Gastroesophageal sphincter (tissue), 3 donors: Measurements from ENCODE around the gene NFIA.

ENCODE experiments used
- POLR2AphosphoS5 ChIP-seq: sonication (generic); formaldehyde crosslinking; IDR thresholded peaks from one replicate; pipeline ENCODE4 v1.6.1; 2017; ENCODE audit warnings: antibody characterized with exemption
- TF ChIP-seq, protein P1 (sequence below), 4 experiments: fragments of 200-600 bp in 2 of 4; fragments of 450-650 bp in 2 of 4; sonication (generic) in 1 of 4; IDR thresholded peaks; one replicate each; pipeline ENCODE4 v1.5.1; 2017 to 2019; ENCODE audit warnings: antibody characterized with exemption in 4 of 4, mild to moderate bottlenecking in 2 of 4, moderate library complexity in 2 of 4

DNA sequence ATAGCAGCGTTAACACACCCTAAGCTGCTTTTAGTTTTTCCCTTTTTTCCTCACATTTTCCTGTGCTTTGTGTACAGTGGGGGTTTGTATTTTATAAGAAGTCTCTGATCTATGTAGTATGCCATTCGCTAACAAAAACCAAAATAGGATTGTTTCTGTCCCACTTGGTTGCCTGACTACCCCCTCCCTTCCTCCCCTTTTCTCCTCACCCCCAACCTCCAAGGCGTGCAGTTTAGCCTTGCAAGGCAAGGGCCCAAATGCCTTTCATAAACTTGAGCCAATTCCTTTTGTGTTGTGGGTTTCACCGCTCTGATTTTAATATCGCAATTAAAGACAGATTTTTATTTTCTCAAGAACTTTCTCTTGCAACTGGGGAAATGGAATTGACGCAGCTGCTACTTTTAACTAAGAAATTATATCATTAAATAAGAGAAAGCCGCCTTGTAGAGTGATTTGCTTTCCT lies 365.6 kb downstream of the NFIA start:
- TF ChIP-seq, protein P1, sequence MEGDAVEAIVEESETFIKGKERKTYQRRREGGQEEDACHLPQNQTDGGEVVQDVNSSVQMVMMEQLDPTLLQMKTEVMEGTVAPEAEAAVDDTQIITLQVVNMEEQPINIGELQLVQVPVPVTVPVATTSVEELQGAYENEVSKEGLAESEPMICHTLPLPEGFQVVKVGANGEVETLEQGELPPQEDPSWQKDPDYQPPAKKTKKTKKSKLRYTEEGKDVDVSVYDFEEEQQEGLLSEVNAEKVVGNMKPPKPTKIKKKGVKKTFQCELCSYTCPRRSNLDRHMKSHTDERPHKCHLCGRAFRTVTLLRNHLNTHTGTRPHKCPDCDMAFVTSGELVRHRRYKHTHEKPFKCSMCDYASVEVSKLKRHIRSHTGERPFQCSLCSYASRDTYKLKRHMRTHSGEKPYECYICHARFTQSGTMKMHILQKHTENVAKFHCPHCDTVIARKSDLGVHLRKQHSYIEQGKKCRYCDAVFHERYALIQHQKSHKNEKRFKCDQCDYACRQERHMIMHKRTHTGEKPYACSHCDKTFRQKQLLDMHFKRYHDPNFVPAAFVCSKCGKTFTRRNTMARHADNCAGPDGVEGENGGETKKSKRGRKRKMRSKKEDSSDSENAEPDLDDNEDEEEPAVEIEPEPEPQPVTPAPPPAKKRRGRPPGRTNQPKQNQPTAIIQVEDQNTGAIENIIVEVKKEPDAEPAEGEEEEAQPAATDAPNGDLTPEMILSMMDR (IDR thresholded peaks at IDR 0.05) = no peak
- TF ChIP-seq POLR2AphosphoS5 = no peak
